Ascending aorta (tissue), 2 donors: ENCODE data around the gene TMEM116. TPM values are rescaled to one million over a fixed set of nuclear protein-coding genes. Genes with fewer than 3 reads are reported as not detected.
"Not testable (repeated sequence)": the region's sequence is repeated elsewhere in the genome, so short reads cannot be mapped to it uniquely, and the experiment has no call there.

Experiments used
- DNase-seq, 2 donors: peaks; one replicate each; pipeline ENCODE4 v3.0.0-alpha.2; 2019; ENCODE audit warnings: low spot score in 2 of 2
- H3K27ac ChIP-seq, 2 donors: fragments of 200-600 bp; sonication (generic); one replicate each; pipeline ENCODE4 v1.5.1; 2016 to 2017; ENCODE audit warnings: mild to moderate bottlenecking in 1 of 2
- H3K27me3 ChIP-seq: fragments of 200-600 bp; sonication (generic); one replicate; pipeline ENCODE4 v1.5.1; 2017
- H3K36me3 ChIP-seq, 2 donors: fragments of 200-600 bp; sonication (generic); one replicate each; pipeline ENCODE4 v1.5.1; 2016
- H3K4me1 ChIP-seq, 2 donors: fragments of 200-600 bp; sonication (generic); one replicate each; pipeline ENCODE4 v1.5.1; 2016 to 2017; ENCODE audit warnings: mild to moderate bottlenecking in 1 of 2
- H3K4me3 ChIP-seq, 2 donors: fragments of 200-600 bp; sonication (generic); one replicate each; pipeline ENCODE4 v1.5.1; 2016 to 2017; ENCODE audit warnings: mild to moderate bottlenecking in 1 of 2
- H3K9me3 ChIP-seq, 2 donors: fragments of 200-600 bp; sonication (generic); one replicate each; pipeline ENCODE4 v1.5.1; 2016
- CTCF ChIP-seq, 3 experiments: fragments of 200-600 bp in 2 of 3; fragments of 450-650 bp in 1 of 3; sonication (generic) in 2 of 3; IDR thresholded peaks; one replicate each; pipeline ENCODE4 v1.5.1; 2016 to 2019; ENCODE audit warnings: antibody characterized with exemption in 3 of 3, mild to moderate bottlenecking in 1 of 3, moderate library complexity in 1 of 3
- intact Hi-C: fragments of 100-400 bp; cut with DNase I; formaldehyde crosslinking; loops from one replicate; pipeline ENCODE4 v1.15.1; 2023
- total RNA-seq: library from RNA; depleted of rRNA; stranded (reverse); fragments of >200 nt; gene quantifications from one replicate; pipeline ENCODE4 v1.1.0, GENCODE V29; 2016

The TMEM116 gene
- 2.2 TPM for total RNA-seq

- intact Hi-C loops, result loop anchor here (1.0 to 10.0 kb wide), 6 partner anchors 68 to 372 kb away; partner anchors contain the start of genes ACAD10, BRAP, HECTD4 and NAA25
- TF ChIP-seq CTCF (IDR thresholded peaks at IDR 0.05), result peak; percentile 77 to 85 (median 82)
- Histone ChIP-seq H3K27me3 (no peaks in the 10 kb centered on the region), H3K36me3 (no peaks in the 10 kb centered on the region), H3K4me3 (peak within 1 kb of the TSS; percentile 85), H3K9me3 (no peaks in the 10 kb centered on the region), H3K4me1 (peaks cover 3 to 20% of the 10 kb centered on the region in 2 donors), H3K27ac (peak within 1 kb of the TSS; percentile 97 to 99)
- peak; percentile 97 to 100 for DNase-seq
Observed at GRCh38 chr12:112012775-112013600, at the start of gene TMEM116, which contains the start of gene ERP29. Gene TMEM116, minus strand, starts transcription at chr12:112013165. Its CDS starts 7,895 bp downstream, at chr12:112005270. Gene ERP29, plus strand, starts transcription at chr12:112013426. Its CDS starts 40 bp downstream, at chr12:112013466.

GRCh38 chr12:112061137-112061536, 48.2 kb upstream of the TMEM116 start:
- no peak for TF ChIP-seq CTCF (IDR thresholded peaks at IDR 0.05)
- H3K27ac ChIP-seq, result no peak overlapping the region
- DNase-seq, result no peak
- no peaks in the 10 kb centered on the region for H3K27me3 ChIP-seq
- H3K4me1 ChIP-seq, result no peaks in the 10 kb centered on the region
- no peaks in the 10 kb centered on the region for H3K9me3 ChIP-seq
- H3K36me3 ChIP-seq, result peaks cover 72 to 84% of the 10 kb centered on the region in 2 donors
- no peak overlapping the region for H3K4me3 ChIP-seq
- intact Hi-C loops, result no loop called here

GRCh38 chr12:112049351-112049750, 36.4 kb upstream of the TMEM116 start:
- Histone ChIP-seq H3K9me3 (no peaks in the 10 kb centered on the region), H3K36me3 (peaks cover 33 to 83% of the 10 kb centered on the region in 2 donors)

GRCh38 chr12:112046003-112046402, 33.0 kb upstream of the TMEM116 start:
- Histone ChIP-seq H3K27me3 (no peaks in the 10 kb centered on the region), H3K4me1 (no peaks in the 10 kb centered on the region), H3K27ac (no peak overlapping the region), H3K36me3 (peaks cover 32 to 82% of the 10 kb centered on the region in 2 donors), H3K4me3 (no peak overlapping the region), H3K9me3 (no peaks in the 10 kb centered on the region)
- no peak for TF ChIP-seq CTCF (IDR thresholded peaks at IDR 0.05)
- DNase-seq, result no peak
- intact Hi-C loops, result no loop called here

More at GRCh38 chr12:112049351-112049750, 36.4 kb upstream of the TMEM116 start:
- no peak for DNase-seq
- Histone ChIP-seq H3K27ac (peak overlapping the region; percentile 2 to 57), H3K4me3 (no peak overlapping the region), H3K27me3 (no peaks in the 10 kb centered on the region), H3K4me1 (no peaks in the 10 kb centered on the region)
- intact Hi-C loops, result no loop called here
- TF ChIP-seq CTCF (IDR thresholded peaks at IDR 0.05), result no peak

GRCh38 chr12:112036614-112037013, 23.6 kb upstream of the TMEM116 start:
- H3K4me3 ChIP-seq, H3K27me3 ChIP-seq, H3K27ac ChIP-seq, DNase-seq, intact Hi-C loops, H3K4me1 ChIP-seq, H3K9me3 ChIP-seq: not testable (repeated sequence)
- H3K36me3 ChIP-seq, result peaks cover 61 to 81% of the 10 kb centered on the region in 2 donors

GRCh38 chr12:112035219-112035785, 22.3 kb upstream of the TMEM116 start:
- intact Hi-C loops, result no loop called here
- no peak overlapping the region for H3K27ac ChIP-seq
- H3K9me3 ChIP-seq, result no peaks in the 10 kb centered on the region
- DNase-seq, result no peak
- no peaks in the 10 kb centered on the region for H3K27me3 ChIP-seq
- H3K36me3 ChIP-seq, result peaks cover 57 to 80% of the 10 kb centered on the region in 2 donors
- H3K4me1 ChIP-seq, result no peaks in the 10 kb centered on the region
- H3K4me3 ChIP-seq, result no peak overlapping the region
- no peak for TF ChIP-seq CTCF (IDR thresholded peaks at IDR 0.05)
